Chondrocyte (in vitro differentiated cells): ENCODE data around the gene STAM. TPM values are rescaled to one million over a fixed set of nuclear protein-coding genes. Genes with fewer than 3 reads are reported as not detected.

Source experiments
- DNase-seq: peaks from one replicate; pipeline ENCODE4 v3.0.0; 2021; ENCODE audit warnings: mixed read lengths, low spot score
- H3K27ac Mint-ChIP-seq: one replicate; pipeline ENCODE4 v1.8.0; 2021; ENCODE audit warnings: mild to moderate bottlenecking, moderate library complexity, mixed read lengths; ENCODE audit not compliant: unreplicated experiment
- H3K27me3 Mint-ChIP-seq: 2 replicates; pipeline ENCODE4 v1.8.0; 2021; ENCODE audit warnings: low read depth, mixed read lengths
- H3K36me3 Mint-ChIP-seq: 2 replicates; pipeline ENCODE4 v1.8.0; 2021; ENCODE audit warnings: low read depth, mixed read lengths
- H3K4me1 Mint-ChIP-seq: 2 replicates; pipeline ENCODE4 v1.8.0; 2021; ENCODE audit warnings: low read depth, mild to moderate bottlenecking, mixed read lengths
- H3K4me3 Mint-ChIP-seq: one replicate; pipeline ENCODE4 v1.8.0; 2021; ENCODE audit warnings: mild to moderate bottlenecking, moderate library complexity, mixed read lengths; ENCODE audit not compliant: unreplicated experiment
- H3K9me3 Mint-ChIP-seq: 2 replicates; pipeline ENCODE4 v1.8.0; 2021; ENCODE audit warnings: low read depth, mixed read lengths
- total RNA-seq: library from RNA; stranded (reverse); gene quantifications from 3 replicates; pipeline ENCODE4 v1.2.1, GENCODE V29; 2021
- TF ChIP-seq, protein P1 (sequence below): fragments of 200-600 bp; sonication (generic); IDR thresholded peaks from 2 replicates; pipeline ENCODE4 v1.5.0; 2021; ENCODE audit warnings: antibody characterized with exemption, mild to moderate bottlenecking, moderate library complexity

STAM gene
- total RNA-seq, 1 donor from 2014 or later, result 27.6 TPM

DNA sequence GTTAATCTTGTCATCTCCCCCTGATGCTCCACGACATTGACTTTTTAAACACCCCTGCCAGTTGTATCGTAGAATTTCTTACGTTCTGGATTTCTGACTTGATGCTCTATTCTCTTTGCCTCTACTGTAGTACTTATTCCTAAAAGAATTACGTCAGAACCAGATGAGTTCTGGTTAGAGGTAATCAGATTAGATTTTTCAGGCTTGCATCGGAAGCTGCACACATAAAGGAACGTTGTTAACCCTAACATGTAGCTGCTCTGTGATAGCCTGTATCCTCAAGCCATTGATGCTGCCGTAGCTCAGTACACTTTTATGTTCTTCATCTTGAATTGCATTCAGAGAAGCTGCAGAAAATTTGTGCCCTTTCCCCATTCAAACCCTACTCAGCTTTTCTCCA, 81.8 kb downstream of the STAM start:
- no peaks in the 10 kb centered on the region for H3K27me3 Mint-ChIP-seq
- H3K27ac Mint-ChIP-seq, result no peak overlapping the region
- TF ChIP-seq, protein P1, sequence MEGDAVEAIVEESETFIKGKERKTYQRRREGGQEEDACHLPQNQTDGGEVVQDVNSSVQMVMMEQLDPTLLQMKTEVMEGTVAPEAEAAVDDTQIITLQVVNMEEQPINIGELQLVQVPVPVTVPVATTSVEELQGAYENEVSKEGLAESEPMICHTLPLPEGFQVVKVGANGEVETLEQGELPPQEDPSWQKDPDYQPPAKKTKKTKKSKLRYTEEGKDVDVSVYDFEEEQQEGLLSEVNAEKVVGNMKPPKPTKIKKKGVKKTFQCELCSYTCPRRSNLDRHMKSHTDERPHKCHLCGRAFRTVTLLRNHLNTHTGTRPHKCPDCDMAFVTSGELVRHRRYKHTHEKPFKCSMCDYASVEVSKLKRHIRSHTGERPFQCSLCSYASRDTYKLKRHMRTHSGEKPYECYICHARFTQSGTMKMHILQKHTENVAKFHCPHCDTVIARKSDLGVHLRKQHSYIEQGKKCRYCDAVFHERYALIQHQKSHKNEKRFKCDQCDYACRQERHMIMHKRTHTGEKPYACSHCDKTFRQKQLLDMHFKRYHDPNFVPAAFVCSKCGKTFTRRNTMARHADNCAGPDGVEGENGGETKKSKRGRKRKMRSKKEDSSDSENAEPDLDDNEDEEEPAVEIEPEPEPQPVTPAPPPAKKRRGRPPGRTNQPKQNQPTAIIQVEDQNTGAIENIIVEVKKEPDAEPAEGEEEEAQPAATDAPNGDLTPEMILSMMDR, result no peak
- H3K4me1 Mint-ChIP-seq, result no peaks in the 10 kb centered on the region
- H3K36me3 Mint-ChIP-seq, result peaks cover 11% of the 10 kb centered on the region
- no peak overlapping the region for H3K4me3 Mint-ChIP-seq
- no peaks in the 10 kb centered on the region for H3K9me3 Mint-ChIP-seq
- DNase-seq, result no peak

DNA sequence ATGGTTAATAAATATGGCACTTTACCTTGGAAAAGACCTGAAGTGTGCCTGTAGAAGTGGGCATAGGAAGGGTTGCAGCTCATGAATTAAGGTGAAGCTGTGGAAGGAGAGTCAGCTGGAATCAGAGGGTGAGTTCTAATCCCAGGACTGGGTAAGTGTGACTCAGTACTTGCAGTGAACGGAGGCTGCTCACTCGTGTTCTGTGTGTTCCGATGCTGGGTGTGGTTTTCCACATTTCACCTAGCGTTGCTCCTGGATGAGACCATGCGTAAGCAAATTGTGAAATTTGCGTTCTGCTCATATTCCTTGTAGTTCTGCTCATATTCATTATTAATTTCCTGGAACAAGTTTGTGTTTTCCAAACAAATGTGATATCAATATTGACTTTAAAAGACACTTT, 85.7 kb downstream of the STAM start:
- no peak for DNase-seq
- no peaks in the 10 kb centered on the region for H3K27me3 Mint-ChIP-seq
- H3K36me3 Mint-ChIP-seq, result no peaks in the 10 kb centered on the region
- no peaks in the 10 kb centered on the region for H3K4me1 Mint-ChIP-seq
- H3K27ac Mint-ChIP-seq, result no peak overlapping the region
- no peak overlapping the region for H3K4me3 Mint-ChIP-seq
- no peaks in the 10 kb centered on the region for H3K9me3 Mint-ChIP-seq
- TF ChIP-seq, protein P1, result no peak

DNA sequence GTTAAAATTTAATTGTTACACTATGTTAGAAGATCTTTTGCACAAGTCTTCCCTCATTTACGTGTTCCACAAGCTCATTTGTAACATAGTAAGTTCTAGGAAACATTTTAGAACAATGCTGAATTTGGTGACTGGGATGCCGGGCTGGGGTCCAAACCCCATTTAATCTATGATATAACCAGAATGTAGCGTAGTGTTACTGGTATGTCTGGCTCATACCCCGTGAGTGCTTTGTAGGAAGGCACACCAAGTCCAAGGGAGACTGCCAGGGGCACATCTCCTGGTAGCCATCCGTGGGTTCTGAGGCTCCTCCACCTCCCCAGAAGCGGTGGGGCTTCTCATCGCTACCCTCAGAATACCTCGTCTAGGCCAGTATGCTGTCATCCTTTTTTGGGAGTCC, 86.7 kb downstream of the STAM start:
- Mint-ChIP-seq H3K27me3 (no peaks in the 10 kb centered on the region), H3K4me3 (no peak overlapping the region), H3K4me1 (no peaks in the 10 kb centered on the region), H3K27ac (no peak overlapping the region), H3K9me3 (no peaks in the 10 kb centered on the region), H3K36me3 (no peaks in the 10 kb centered on the region)
- no peak for DNase-seq
- TF ChIP-seq, protein P1, result no peak

DNA sequence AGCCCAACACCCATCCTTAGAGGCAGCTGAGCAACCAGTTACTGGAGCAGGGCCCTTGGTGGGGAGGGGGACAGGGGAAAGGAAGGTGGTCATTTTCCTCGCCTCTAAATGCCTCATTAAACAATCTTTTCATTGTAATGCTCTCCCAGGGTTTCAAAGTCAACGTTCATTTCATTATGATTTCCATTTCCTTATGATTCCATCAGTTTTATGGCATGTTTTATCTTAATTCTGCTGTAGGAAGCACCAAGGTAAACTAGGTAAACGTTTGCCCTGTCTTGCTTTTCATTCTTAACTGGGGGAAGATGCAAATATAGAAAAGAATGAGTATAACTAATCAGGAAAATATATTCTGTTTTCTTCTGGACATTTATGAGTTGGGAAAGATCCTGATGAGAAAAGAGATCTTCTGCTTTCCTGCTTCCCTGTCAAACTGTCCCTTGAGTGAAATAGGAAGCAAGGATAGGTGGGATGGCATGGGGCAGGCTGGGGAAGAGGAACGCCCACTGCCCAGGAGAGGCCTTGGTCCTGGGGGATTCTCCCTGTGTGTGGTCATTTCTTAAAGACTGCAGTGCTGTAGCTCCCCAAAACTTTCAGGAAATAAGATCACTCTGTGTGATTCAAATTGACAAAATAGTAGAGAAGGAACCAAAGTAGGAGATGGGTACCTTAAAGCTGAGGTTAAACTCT, 87.5 kb downstream of the STAM start:
- no peak overlapping the region for H3K27ac Mint-ChIP-seq
- H3K27me3 Mint-ChIP-seq, result no peaks in the 10 kb centered on the region
- H3K4me1 Mint-ChIP-seq, result no peaks in the 10 kb centered on the region
- TF ChIP-seq, protein P1, result no peak
- DNase-seq, result no peak
- no peak overlapping the region for H3K4me3 Mint-ChIP-seq
- H3K9me3 Mint-ChIP-seq, result no peaks in the 10 kb centered on the region
- H3K36me3 Mint-ChIP-seq, result no peaks in the 10 kb centered on the region

DNA sequence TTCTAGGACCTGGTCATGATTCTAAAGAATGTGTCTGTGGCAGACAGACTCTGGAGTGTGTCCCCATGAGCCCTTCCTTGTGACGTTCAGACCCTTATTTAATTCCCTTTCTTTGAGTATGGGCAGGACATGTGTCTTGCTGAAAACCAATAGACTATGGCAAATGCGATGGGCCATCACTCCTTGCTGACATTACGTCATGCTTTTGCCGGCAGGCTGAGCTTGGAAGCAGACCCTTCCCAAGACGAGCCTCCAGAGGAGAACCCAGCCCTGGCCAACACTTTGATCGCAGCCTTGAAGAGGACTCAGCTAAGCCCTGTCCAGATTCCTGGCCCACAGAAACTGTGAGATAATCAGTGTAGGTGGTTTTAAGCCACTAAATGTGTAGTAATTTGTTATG, 89.7 kb downstream of the STAM start:
- H3K36me3 Mint-ChIP-seq, result no peaks in the 10 kb centered on the region
- TF ChIP-seq, protein P1, result no peak
- H3K4me3 Mint-ChIP-seq, result no peak overlapping the region
- no peaks in the 10 kb centered on the region for H3K27me3 Mint-ChIP-seq
- DNase-seq, result no peak
- peaks cover 10% of the 10 kb centered on the region for H3K4me1 Mint-ChIP-seq
- no peak overlapping the region for H3K27ac Mint-ChIP-seq
- H3K9me3 Mint-ChIP-seq, result no peaks in the 10 kb centered on the region
